WI38 (cell line): Measurements from ENCODE around the gene FAM120A.

Experiments used
- H3K4me3 ChIP-seq: 2 replicates; pipeline ENCODE4 v1.5.1; 2011; ENCODE audit warnings: low read depth, mild to moderate bottlenecking, control low read depth, low read length
- TF ChIP-seq, protein P1 (sequence below): IDR thresholded peaks from 2 replicates; pipeline ENCODE4 v1.5.1; 2012; ENCODE audit warnings: low read depth, mild to moderate bottlenecking, control low read depth, low read length

Gene FAM120A

DNA sequence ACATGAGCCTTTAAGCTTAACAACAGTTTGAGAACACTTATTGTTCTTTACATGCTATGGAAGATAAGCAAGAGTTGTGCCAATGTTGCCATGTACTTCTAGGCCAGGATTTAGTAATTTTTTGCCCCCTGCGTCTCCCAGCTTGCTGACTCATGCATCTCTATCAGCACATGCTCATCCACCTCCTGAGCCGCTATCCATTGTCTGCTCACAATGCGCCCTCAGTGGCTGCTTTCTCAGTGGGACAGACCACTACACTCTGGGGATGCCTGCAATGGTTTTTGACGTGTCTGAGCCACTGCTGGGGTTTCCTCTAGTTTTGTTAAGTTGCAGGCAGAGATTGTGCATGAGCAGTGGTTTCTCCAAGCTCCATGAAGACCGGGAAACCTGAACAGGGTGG, 74.0 kb downstream of the FAM120A start:
- TF ChIP-seq, protein P1, sequence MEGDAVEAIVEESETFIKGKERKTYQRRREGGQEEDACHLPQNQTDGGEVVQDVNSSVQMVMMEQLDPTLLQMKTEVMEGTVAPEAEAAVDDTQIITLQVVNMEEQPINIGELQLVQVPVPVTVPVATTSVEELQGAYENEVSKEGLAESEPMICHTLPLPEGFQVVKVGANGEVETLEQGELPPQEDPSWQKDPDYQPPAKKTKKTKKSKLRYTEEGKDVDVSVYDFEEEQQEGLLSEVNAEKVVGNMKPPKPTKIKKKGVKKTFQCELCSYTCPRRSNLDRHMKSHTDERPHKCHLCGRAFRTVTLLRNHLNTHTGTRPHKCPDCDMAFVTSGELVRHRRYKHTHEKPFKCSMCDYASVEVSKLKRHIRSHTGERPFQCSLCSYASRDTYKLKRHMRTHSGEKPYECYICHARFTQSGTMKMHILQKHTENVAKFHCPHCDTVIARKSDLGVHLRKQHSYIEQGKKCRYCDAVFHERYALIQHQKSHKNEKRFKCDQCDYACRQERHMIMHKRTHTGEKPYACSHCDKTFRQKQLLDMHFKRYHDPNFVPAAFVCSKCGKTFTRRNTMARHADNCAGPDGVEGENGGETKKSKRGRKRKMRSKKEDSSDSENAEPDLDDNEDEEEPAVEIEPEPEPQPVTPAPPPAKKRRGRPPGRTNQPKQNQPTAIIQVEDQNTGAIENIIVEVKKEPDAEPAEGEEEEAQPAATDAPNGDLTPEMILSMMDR = no peak
- no peak overlapping the region for H3K4me3 ChIP-seq

DNA sequence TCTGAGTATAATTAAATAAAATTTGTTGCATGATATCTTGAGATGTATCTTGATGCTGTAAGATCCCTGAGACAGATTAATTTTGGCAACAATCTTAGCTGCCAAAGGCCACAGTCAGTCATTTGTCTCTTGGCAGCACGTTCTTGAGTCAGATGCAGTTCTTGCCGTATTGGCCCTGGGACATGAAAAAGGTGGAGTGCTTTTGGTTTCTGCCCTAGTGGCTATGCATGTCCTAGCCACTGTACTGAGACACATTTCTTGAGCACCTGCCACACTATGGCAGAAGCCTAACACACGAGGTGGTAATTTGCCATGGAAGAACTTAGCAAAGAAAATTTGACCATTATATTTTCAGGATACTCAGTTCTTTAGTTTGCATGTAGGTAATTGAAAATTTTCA, 79.9 kb downstream of the FAM120A start:
- H3K4me3 ChIP-seq = no peak overlapping the region
- TF ChIP-seq, protein P1 = no peak

DNA sequence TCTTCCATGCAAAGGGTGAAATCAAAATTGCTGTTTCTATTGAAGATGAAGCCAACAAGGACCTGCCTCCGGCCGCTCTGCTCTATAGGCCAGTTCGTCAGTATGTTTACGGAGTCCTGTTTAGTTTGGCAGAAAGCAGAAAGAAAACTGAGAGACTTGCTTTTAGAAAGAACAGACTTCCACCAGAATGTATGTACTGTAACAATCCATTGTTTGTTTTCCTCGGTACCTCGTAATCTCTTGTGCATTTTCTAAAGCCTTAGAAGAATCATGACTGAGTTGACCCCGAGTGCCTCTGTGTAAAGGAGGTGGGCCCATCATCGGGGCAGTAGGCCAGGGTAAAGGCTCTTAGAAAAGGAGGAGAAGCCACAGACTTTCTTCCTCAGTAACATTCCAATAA, 80.7 kb downstream of the FAM120A start:
- TF ChIP-seq, protein P1 = no peak
- no peak overlapping the region for H3K4me3 ChIP-seq

DNA sequence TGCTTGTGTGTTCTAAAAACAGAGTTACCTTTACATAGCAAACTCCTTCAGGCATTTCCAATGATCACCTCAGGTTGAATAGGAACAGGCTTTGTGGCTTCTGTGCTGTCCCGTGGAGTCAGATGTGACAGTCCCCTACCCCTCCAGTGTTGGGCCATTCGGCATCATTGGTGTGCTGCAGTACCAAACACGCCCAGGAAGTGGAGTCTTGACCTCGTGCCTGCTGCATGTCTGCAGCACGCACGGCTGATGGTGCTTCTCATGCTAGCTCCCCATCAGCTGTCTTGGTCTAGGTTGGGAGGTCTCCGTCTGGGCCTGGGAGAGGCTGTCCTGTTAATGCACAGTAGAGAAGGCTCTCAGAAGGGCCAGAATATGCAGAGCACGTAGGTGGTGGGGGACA, 82.4 kb downstream of the FAM120A start:
- TF ChIP-seq, protein P1 = no peak

DNA sequence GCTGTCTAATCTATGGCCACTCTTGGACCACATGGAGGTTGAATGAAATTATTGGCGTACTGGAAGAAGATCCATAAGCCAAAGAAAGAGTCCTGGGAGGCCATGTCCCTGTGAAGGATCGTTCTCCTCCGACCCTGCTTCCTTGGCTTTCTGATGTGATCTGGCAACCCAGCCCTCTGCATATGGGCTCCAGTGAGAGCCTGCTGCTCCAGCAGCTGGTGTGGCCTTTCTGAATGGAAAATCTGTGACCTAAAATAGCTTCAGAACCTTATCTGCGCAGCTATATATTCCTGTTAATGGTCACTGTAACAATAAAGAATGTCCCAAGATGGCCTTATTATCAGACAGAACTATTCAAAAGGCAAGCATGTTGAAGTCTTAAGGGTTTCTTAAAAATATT, 84.7 kb downstream of the FAM120A start:
- H3K4me3 ChIP-seq = no peak overlapping the region

More for the DNA sequence above, 82.4 kb downstream of the FAM120A start:
- H3K4me3 ChIP-seq = no peak overlapping the region

DNA sequence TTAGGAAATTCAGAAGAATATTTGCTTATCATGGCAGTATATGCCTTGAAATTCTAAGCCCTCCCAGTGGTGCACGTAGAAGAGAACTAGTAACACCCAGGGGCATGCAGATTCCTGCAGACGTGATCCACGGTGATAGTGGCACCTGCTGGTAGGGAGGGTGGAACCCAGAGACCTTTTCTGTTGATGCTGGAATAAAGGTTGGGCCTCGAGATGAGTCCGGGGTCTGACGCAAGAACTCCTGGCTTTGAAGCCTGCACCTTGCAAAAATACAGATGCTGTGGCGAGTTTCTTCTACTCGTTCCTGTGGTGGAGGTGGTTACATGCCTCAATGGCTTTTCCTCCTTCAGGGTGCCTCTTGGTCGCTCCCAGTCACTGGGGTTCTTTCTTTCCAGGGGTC, 85.4 kb downstream of the FAM120A start:
- TF ChIP-seq, protein P1 = no peak
- no peak overlapping the region for H3K4me3 ChIP-seq

More for the DNA sequence above, 84.7 kb downstream of the FAM120A start:
- TF ChIP-seq, protein P1 = no peak

DNA sequence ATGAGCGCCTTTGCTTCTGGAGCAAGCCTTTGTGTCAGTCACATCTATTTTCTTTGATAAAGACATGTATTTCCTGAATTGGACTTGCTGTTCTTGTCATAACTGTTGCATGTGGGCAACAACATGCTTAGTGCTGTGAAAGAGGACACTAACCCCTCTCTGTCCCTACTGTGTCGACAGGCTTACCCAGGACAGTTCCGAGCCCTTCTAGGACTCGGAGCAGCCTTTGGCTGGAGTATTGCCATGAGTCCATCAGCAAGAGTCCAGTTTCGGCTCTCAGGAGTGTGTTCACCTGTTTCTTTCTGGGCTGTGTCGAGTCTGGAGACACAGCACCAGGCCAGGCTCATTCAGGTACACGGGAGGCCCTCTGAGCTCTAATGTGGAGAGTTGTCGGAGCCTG, 88.8 kb downstream of the FAM120A start:
- TF ChIP-seq, protein P1 = no peak

More for the DNA sequence above, 88.8 kb downstream of the FAM120A start:
- H3K4me3 ChIP-seq = no peak overlapping the region
